Sigmoid colon (tissue), 7 donors: ENCODE data around the gene EXOC6B. TPM values are rescaled to one million over a fixed set of nuclear protein-coding genes. Genes with fewer than 3 reads are reported as not detected.

Source experiments
- DNase-seq: peaks from one replicate; pipeline ENCODE4 v3.0.0-alpha.2; 2019
- H3K27ac ChIP-seq, 4 donors: fragments of 200-600 bp; sonication (generic); one replicate each; pipeline ENCODE4 v1.5.1; 2016 to 2019; ENCODE audit warnings: mild to moderate bottlenecking in 1 of 4
- H3K27me3 ChIP-seq, 3 donors: fragments of 200-600 bp; sonication (generic); one replicate each; pipeline ENCODE4 v1.5.1; 2019; ENCODE audit warnings: mild to moderate bottlenecking in 1 of 3
- H3K36me3 ChIP-seq, 4 donors: fragments of 200-600 bp; sonication (generic); one replicate each; pipeline ENCODE4 v1.5.1; 2016 to 2019
- H3K4me1 ChIP-seq, 4 donors: fragments of 200-600 bp; sonication (generic); one replicate each; pipeline ENCODE4 v1.5.1; 2017 to 2019
- H3K4me3 ChIP-seq, 4 donors: fragments of 200-600 bp; sonication (generic); one replicate each; pipeline ENCODE4 v1.5.1; 2017 to 2019; ENCODE audit warnings: mild to moderate bottlenecking in 2 of 4, moderate library complexity in 1 of 4
- H3K9me3 ChIP-seq, 4 donors: fragments of 200-600 bp in 3 of 4; sonication (generic) in 3 of 4; one replicate each; pipeline versions ENCODE4 v1.5.1 to v1.6.1; 2013 to 2019
- CTCF ChIP-seq, 4 experiments: fragments of 450-650 bp in 3 of 4; fragments of 200-600 bp in 1 of 4; IDR thresholded peaks; one replicate each; pipeline ENCODE4 v1.5.1; 2016 to 2019; ENCODE audit warnings: antibody characterized with exemption in 4 of 4, mild to moderate bottlenecking in 3 of 4, moderate library complexity in 2 of 4
- EP300 ChIP-seq, 4 donors: sonication (generic); formaldehyde crosslinking; IDR thresholded peaks; one replicate each; pipeline ENCODE4 v1.6.1; 2017; ENCODE audit warnings: antibody characterized with exemption in 4 of 4
- POLR2A ChIP-seq, 2 donors: fragments of 450-650 bp; IDR thresholded peaks; one replicate each; pipeline ENCODE4 v1.6.1; 2016; ENCODE audit warnings: antibody characterized with exemption in 2 of 2, mild to moderate bottlenecking in 2 of 2, moderate library complexity in 2 of 2
- POLR2AphosphoS5 ChIP-seq, 4 donors: sonication (generic); formaldehyde crosslinking; IDR thresholded peaks; one replicate each; pipeline ENCODE4 v1.6.1; 2017; ENCODE audit warnings: antibody characterized with exemption in 4 of 4
- WGBS, 2 donors: extraction: QIAGEN DNeasy Blood & Tissue Kit; methylation state at CpG; one replicate each; pipeline ENCODE4 v1.1.7; 2013; 5-methylcytosine and 5-hydroxymethylcytosine counted together
- intact Hi-C: fragments of 100-400 bp; cut with DNase I; formaldehyde crosslinking; loops from one replicate; pipeline ENCODE4 v1.15.1; 2023
- polyA plus RNA-seq, 3 donors: library from polyadenylated mRNA; stranded (reverse); fragments of 200-250 nt; gene quantifications; one replicate each; pipeline ENCODE4 v1.2.3, GENCODE V29; 2013
- total RNA-seq, 4 donors: library from RNA; depleted of rRNA; stranded (reverse); fragments of >200 nt; gene quantifications; one replicate each; pipeline ENCODE4 v1.1.0, GENCODE V29; 2016
- donor health status: healthy with polysubstance abuse.
- donor health status: Bipolar disorder and iron deficiency.
- donor health status: healthy.

Gene EXOC6B
- total and polyA plus RNA-seq, 7 donors, result 5.0 to 46.1 (median 25.3) TPM

GRCh38 chr2:72156872-72157271 lies 669.0 kb downstream of the EXOC6B start:
- Histone ChIP-seq H3K4me3 (no peak overlapping the region), H3K27ac (no peak overlapping the region), H3K4me1 (no peaks in the 10 kb centered on the region), H3K27me3 (peaks cover under 1 to 38% (median 6%) of the 10 kb centered on the region in 3 donors), H3K36me3 (no peaks in the 10 kb centered on the region), H3K9me3 (no peaks in the 10 kb centered on the region)
- intact Hi-C loops, result loop anchor here (10.0 kb wide), 1 partner anchor 418 kb away; no protein-coding TSS in a partner anchor
- 77 to 87% methylated on average over 2 of the region's 2 CpGs for WGBS, 2 donors
- TF ChIP-seq POLR2A (IDR thresholded peaks at IDR 0.05) (no peak), EP300 (IDR thresholded peaks at IDR 0.05) (no peak), CTCF (IDR thresholded peaks at IDR 0.05) (no peak), POLR2AphosphoS5 (IDR thresholded peaks at IDR 0.05) (no peak)
- DNase-seq, result no peak

GRCh38 chr2:72155737-72156136 lies 670.1 kb downstream of the EXOC6B start:
- TF ChIP-seq CTCF (IDR thresholded peaks at IDR 0.05), result no peak
- no peak for TF ChIP-seq POLR2A (IDR thresholded peaks at IDR 0.05)
- TF ChIP-seq POLR2AphosphoS5 (IDR thresholded peaks at IDR 0.05), result no peak
- no peak for TF ChIP-seq EP300 (IDR thresholded peaks at IDR 0.05)
- Histone ChIP-seq H3K27me3 (peaks cover 0 to 48% (median 6%) of the 10 kb centered on the region in 3 donors), H3K9me3 (no peaks in the 10 kb centered on the region), H3K4me3 (no peak overlapping the region), H3K27ac (no peak overlapping the region), H3K4me1 (peaks cover 0 to under 1% (median 0%) of the 10 kb centered on the region in 4 donors), H3K36me3 (no peaks in the 10 kb centered on the region)
- intact Hi-C loops, result loop anchor here (10.0 kb wide), 1 partner anchor 419 kb away; no protein-coding TSS in a partner anchor
- DNase-seq, result no peak
- WGBS, 2 donors, result 94 to 96% methylated on average over 5 of the region's 5 CpGs

GRCh38 chr2:72155151-72155550 lies 670.7 kb downstream of the EXOC6B start:
- H3K27ac ChIP-seq, result no peak overlapping the region
- no peaks in the 10 kb centered on the region for H3K36me3 ChIP-seq
- TF ChIP-seq POLR2AphosphoS5 (IDR thresholded peaks at IDR 0.05), result no peak
- no peak for TF ChIP-seq POLR2A (IDR thresholded peaks at IDR 0.05)
- TF ChIP-seq CTCF (IDR thresholded peaks at IDR 0.05), result no peak
- TF ChIP-seq EP300 (IDR thresholded peaks at IDR 0.05), result no peak
- H3K4me3 ChIP-seq, result no peak overlapping the region
- H3K9me3 ChIP-seq, result no peaks in the 10 kb centered on the region
- WGBS, 2 donors, result 89 to 91% methylated on average over 3 of the region's 3 CpGs
- DNase-seq, result no peak
- H3K27me3 ChIP-seq, result peaks cover under 1 to 54% (median 6%) of the 10 kb centered on the region in 3 donors
- H3K4me1 ChIP-seq, result peaks cover 0 to 5% (median 3%) of the 10 kb centered on the region in 4 donors
- intact Hi-C loops, result loop anchor here (10.0 kb wide), 1 partner anchor 420 kb away; no protein-coding TSS in a partner anchor

GRCh38 chr2:72154386-72154975 lies 671.4 kb downstream of the EXOC6B start:
- 87 to 90% methylated on average over 16 of the region's 16 CpGs for WGBS, 2 donors
- no peak for DNase-seq
- TF ChIP-seq POLR2AphosphoS5 (IDR thresholded peaks at IDR 0.05) (no peak), EP300 (IDR thresholded peaks at IDR 0.05) (no peak), POLR2A (IDR thresholded peaks at IDR 0.05) (no peak), CTCF (IDR thresholded peaks at IDR 0.05) (no peak)
- Histone ChIP-seq H3K27me3 (peaks cover 7 to 57% (median 12%) of the 10 kb centered on the region in 3 donors), H3K4me1 (peaks cover 0 to 12% (median 10%) of the 10 kb centered on the region in 4 donors), H3K9me3 (no peaks in the 10 kb centered on the region), H3K36me3 (no peaks in the 10 kb centered on the region), H3K4me3 (no peak overlapping the region), H3K27ac (no peak overlapping the region)
- intact Hi-C loops, result loop anchor here (5.0 to 10.0 kb wide), 5 partner anchors 352 to 927 kb away; partner anchors contain the start of gene PAIP2B
